ENCODE measurements around the gene PTCH1.

The PTCH1 gene

GRCh38 chr9:95435074-95435728 lies 81.6 kb downstream of the PTCH1 start:
- DNase-seq = no peak

- DNase-seq = no peak
Measured at GRCh38 chr9:95434116-95435073, 82.4 kb downstream of the PTCH1 start.

- DNase-seq = no peak
Measured at GRCh38 chr9:95433096-95433819, 83.5 kb downstream of the PTCH1 start.

- DNase-seq = no peak
Measured at GRCh38 chr9:95431286-95431685, 85.5 kb downstream of the PTCH1 start.

- no peak for DNase-seq
Measured at GRCh38 chr9:95429948-95430620, 86.7 kb downstream of the PTCH1 start.

GRCh38 chr9:95429096-95429495 lies 87.7 kb downstream of the PTCH1 start:
- no peak for DNase-seq

- DNase-seq = no peak
Measured at GRCh38 chr9:95425910-95426551, 90.7 kb downstream of the PTCH1 start.

GRCh38 chr9:95422650-95423049 lies 94.1 kb downstream of the PTCH1 start:
- no peak for DNase-seq

GRCh38 chr9:95420518-95420917 lies 96.3 kb downstream of the PTCH1 start:
- DNase-seq = no peak

GRCh38 chr9:95419444-95419843 lies 97.3 kb downstream of the PTCH1 start:
- DNase-seq = no peak

- no peak for DNase-seq
Measured at GRCh38 chr9:95415158-95415557, 101.6 kb downstream of the PTCH1 start.

- DNase-seq = no peak
Measured at GRCh38 chr9:95413793-95414192, 103.0 kb downstream of the PTCH1 start.

- no peak for DNase-seq
Measured at GRCh38 chr9:95411054-95411892, 105.5 kb downstream of the PTCH1 start.

GRCh38 chr9:95409650-95410426 lies 106.9 kb downstream of the PTCH1 start:
- no peak for DNase-seq

GRCh38 chr9:95407524-95407923 lies 109.2 kb downstream of the PTCH1 start:
- no peak for DNase-seq

- no peak for DNase-seq
Measured at GRCh38 chr9:95406121-95406520, 110.7 kb downstream of the PTCH1 start.

- DNase-seq = no peak
Measured at GRCh38 chr9:95399261-95399660, 117.5 kb downstream of the PTCH1 start.
